Epithelial cell of proximal tubule (primary cell): Measurements from ENCODE around the gene SERP1. TPM values are rescaled to one million over a fixed set of nuclear protein-coding genes. Genes with fewer than 3 reads are reported as not detected.

Experiments used
- DNase-seq: peaks from one replicate; pipeline ENCODE4 v3.0.0-alpha.2; 2011; ENCODE audit warnings: low read depth
- H3K4me3 ChIP-seq: 2 replicates; pipeline ENCODE4 v1.5.1; 2011; ENCODE audit warnings: low read depth, mild to moderate bottlenecking, low read length
- CTCF ChIP-seq: conservative IDR thresholded peaks from 2 replicates; pipeline ENCODE4 v1.5.1; 2012; ENCODE audit warnings: low read depth, mild to moderate bottlenecking, low read length
- total RNA-seq: library from RNA; depleted of rRNA; stranded (reverse); fragments of >200 nt; gene quantifications from 2 replicates; pipeline ENCODE4 v1.2.3, GENCODE V29; 2015

SERP1 gene
- total RNA-seq, 1 donor from 2014 or later: 227 TPM

DNA sequence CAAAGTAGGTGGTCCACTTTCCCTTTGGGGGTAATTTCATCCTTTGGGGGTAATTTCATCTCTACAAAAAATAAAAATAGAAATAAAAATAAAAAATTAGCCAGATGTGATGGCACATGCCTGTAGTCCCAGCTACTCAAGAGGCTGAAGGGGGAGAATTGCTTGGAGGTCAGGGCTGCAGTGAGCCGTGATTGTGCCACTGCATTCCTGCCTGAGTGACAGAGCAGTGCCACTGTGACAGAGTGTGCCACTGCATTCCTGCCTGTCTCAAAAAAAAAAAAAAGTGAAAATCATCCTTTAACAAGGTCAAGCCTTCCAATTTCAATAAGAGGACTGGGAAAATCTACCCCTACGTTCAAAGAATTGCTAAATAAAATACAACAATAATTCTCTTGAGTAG is 22.8 kb downstream of the SERP1 start:
- no peak overlapping the region for H3K4me3 ChIP-seq
- no peak for DNase-seq
- no peak for TF ChIP-seq CTCF

DNA sequence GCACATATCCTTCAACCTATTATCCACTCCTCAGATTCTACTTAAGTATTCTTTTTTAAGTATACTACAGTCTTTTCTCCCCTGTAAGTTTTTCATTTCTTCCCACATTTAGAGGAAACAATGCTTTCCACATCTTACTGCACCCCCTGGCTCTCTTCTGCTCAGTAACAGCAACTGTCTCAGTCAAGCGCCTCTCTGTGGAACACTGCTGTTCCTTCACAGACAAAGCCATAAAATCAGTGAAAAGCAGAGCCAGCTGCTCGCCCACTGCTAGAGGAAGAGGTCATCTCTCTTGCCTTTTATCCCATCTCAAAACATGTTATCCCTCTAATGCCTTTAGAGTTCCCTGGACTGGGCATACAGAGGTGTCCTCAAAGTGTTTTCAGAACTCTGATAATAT is 24.8 kb downstream of the SERP1 start:
- DNase-seq: no peak
- TF ChIP-seq CTCF: peak; percentile 13
- no peak overlapping the region for H3K4me3 ChIP-seq

GRCh38 chr3:150520408-150520807 is 25.9 kb downstream of the SERP1 start:
- H3K4me3 ChIP-seq: no peak overlapping the region
- DNase-seq: no peak
- no peak for TF ChIP-seq CTCF

GRCh38 chr3:150519026-150519425 is 27.3 kb downstream of the SERP1 start:
- no peak for DNase-seq
- TF ChIP-seq CTCF: no peak
- H3K4me3 ChIP-seq: no peak overlapping the region

DNA sequence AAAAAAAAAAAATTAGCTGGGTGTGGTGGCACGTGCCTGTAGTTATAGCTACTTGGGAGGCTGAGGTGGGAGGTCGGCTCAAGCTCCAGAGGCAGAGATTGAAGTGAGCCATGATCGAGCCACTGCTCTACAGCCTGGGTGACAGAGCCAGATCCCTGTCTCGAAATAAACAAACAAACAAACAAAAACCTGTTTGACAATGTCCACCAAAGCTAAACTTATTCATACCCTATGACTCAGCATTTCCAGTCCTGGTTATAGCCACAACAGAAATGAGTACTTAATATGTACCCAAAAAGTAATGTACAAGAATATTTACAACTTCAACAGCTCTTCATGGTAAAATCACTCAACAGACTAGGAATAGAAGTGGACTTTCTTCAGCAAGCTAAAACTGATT is 31.1 kb downstream of the SERP1 start:
- TF ChIP-seq CTCF: no peak
- DNase-seq: no peak
- H3K4me3 ChIP-seq: no peak overlapping the region

DNA sequence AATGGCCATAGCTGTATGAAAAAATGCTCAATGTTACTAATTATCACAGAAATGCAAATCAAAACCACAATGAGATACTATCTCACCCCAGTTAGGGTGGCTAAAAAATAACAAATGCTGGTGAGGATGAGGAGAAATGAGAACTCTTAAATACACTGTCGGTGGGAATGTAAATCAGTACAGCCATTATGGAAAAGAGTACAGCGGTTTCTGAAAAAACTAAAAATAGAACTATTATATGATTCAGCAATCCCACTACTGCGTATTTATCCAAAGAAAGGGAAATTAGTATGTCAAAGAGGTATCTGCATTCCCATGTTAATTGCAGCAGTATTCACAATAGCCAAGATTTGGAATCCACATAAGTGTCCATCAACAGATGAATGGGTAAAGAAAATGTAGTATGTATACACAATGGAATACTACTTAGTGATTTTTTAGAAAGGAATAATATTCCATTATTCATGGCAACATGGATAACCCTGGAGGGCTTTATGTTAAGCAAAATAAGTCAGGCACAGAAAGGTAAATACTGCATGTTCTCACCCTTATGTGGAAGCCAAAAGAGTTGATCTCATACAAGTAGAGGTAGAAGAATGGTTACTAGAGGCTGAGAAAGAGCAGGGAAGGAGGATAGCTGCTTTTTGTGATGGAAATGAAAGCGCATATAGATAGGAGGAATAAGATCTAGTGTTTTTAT is 35.0 kb downstream of the SERP1 start:
- no peak for TF ChIP-seq CTCF
- no peak overlapping the region for H3K4me3 ChIP-seq
- no peak for DNase-seq

DNA sequence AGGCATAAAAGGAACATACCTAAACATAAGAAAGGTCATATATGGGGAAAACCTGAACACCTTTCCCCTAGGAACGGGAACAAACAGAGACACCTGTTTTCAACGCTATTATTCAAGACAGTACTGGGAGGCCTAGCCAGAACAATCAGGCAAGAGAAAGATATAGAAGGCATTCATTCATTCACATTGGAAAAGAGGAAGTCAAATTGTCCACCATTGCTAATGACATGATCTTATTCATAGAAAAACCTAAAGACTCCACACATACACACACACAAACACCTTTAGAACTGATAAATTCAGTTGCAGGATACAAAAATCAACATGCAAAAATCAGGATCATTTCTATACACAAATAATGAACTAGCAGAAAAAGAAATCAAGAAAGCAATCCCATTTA is 36.5 kb downstream of the SERP1 start:
- TF ChIP-seq CTCF: no peak
- no peak for DNase-seq
- H3K4me3 ChIP-seq: no peak overlapping the region
